GM23338 (cell line): ENCODE measurements around the gene BEST4. TPM values are rescaled to one million over a fixed set of nuclear protein-coding genes. Genes with fewer than 3 reads are reported as not detected.

ENCODE experiments used
- ATAC-seq: fragments of 200-7000 bp; cut with Tn5 transposase; 3 replicates; pipeline ENCODE4 v1.9.1; 2020
- DNase-seq: peaks from one replicate; pipeline ENCODE4 v3.0.0-alpha.2; 2015; ENCODE audit warnings: low spot score
- H2AFZ ChIP-seq: fragments of 200-600 bp; sonication (generic); 2 replicates; pipeline ENCODE4 v1.8.0; 2016; ENCODE audit warnings: antibody characterized with exemption, mild to moderate bottlenecking, moderate library complexity
- H3F3A ChIP-seq: fragments of 200-600 bp; sonication (generic); replicated peaks from 2 replicates; pipeline ENCODE4 v1.8.0; 2017; ENCODE audit warnings: antibody characterized with exemption, mixed run types, low read depth
- H3K27ac ChIP-seq: fragments of 200-600 bp; sonication (generic); 2 replicates; pipeline ENCODE4 v1.6.1; 2016; ENCODE audit warnings: low read depth
- H3K27me3 ChIP-seq: fragments of 200-600 bp; sonication (generic); 2 replicates; pipeline ENCODE4 v1.8.0; 2016; ENCODE audit warnings: mild to moderate bottlenecking, mixed run types, moderate library complexity; ENCODE audit not compliant: insufficient read depth
- H3K36me3 ChIP-seq: fragments of 200-600 bp; sonication (generic); 2 replicates; pipeline ENCODE4 v1.8.0; 2016; ENCODE audit warnings: mild to moderate bottlenecking; ENCODE audit not compliant: insufficient read depth
- H3K4me1 ChIP-seq: fragments of 200-600 bp; sonication (generic); 2 replicates; pipeline ENCODE4 v1.8.0; 2016; ENCODE audit warnings: mild to moderate bottlenecking, moderate library complexity; ENCODE audit not compliant: insufficient read depth
- H3K4me2 ChIP-seq: fragments of 200-600 bp; sonication (generic); 2 replicates; pipeline ENCODE4 v1.7.1; 2017; ENCODE audit warnings: mixed run types
- H3K4me3 ChIP-seq: fragments of 200-600 bp; sonication (generic); 2 replicates; pipeline ENCODE4 v1.6.1; 2016; ENCODE audit warnings: mixed run types
- H3K79me2 ChIP-seq: fragments of 200-600 bp; sonication (generic); replicated peaks from 2 replicates; pipeline ENCODE4 v1.8.0; 2017; ENCODE audit warnings: mild to moderate bottlenecking; ENCODE audit not compliant: insufficient read depth
- H3K9me2 ChIP-seq: fragments of 200-600 bp; sonication (generic); 2 replicates; pipeline ENCODE4 v1.8.0; 2017; ENCODE audit not compliant: insufficient read depth
- H4K20me1 ChIP-seq: fragments of 200-600 bp; sonication (generic); replicated peaks from 2 replicates; pipeline ENCODE4 v1.8.0; 2017; ENCODE audit warnings: mild to moderate bottlenecking; ENCODE audit not compliant: insufficient read depth
- H3K27ac Mint-ChIP-seq: 2 replicates; pipeline ENCODE4 v1.8.0; 2020; ENCODE audit warnings: inconsistent platforms, mild to moderate bottlenecking, moderate library complexity, mixed read lengths
- H3K27me3 Mint-ChIP-seq: 3 replicates; pipeline ENCODE4 v1.8.0; 2022; ENCODE audit warnings: low read depth, mild to moderate bottlenecking, moderate library complexity, mixed read lengths, inconsistent platforms; ENCODE audit not compliant: insufficient read depth, poor library complexity
- H3K36me3 Mint-ChIP-seq: 3 replicates; pipeline ENCODE4 v1.8.0; 2021; ENCODE audit warnings: low read depth, mild to moderate bottlenecking, inconsistent platforms, moderate library complexity, mixed read lengths
- H3K4me1 Mint-ChIP-seq: 3 replicates; pipeline ENCODE4 v1.8.0; 2020; ENCODE audit warnings: mild to moderate bottlenecking, inconsistent platforms, mixed read lengths
- H3K4me3 Mint-ChIP-seq: 3 replicates; pipeline ENCODE4 v1.8.0; 2021; ENCODE audit warnings: moderate library complexity, mild to moderate bottlenecking, inconsistent platforms, mixed read lengths
- H3K9me3 Mint-ChIP-seq: 3 replicates; pipeline ENCODE4 v1.8.0; 2020; ENCODE audit warnings: moderate library complexity, mild to moderate bottlenecking, inconsistent platforms, mixed read lengths
- CREB1 ChIP-seq: fragments of 250-450 bp; sonication (Bioruptor Pico); IDR thresholded peaks from 2 replicates; pipeline ENCODE4 v1.5.0; 2020; ENCODE audit warnings: low read depth, mild to moderate bottlenecking, moderate library complexity
- CTCF ChIP-seq, 2 experiments: fragments of 200-600 bp in 1 of 2; sonication (generic) in 1 of 2; conservative IDR thresholded peaks; 2 replicates each; pipeline versions ENCODE4 v1.5.1 to v1.6.1; 2016 to 2017; ENCODE audit warnings: antibody characterized with exemption in 2 of 2, low read depth in 2 of 2, mild to moderate bottlenecking in 2 of 2, moderate library complexity in 1 of 2
- ETS1 ChIP-seq: IDR thresholded peaks from 2 replicates; pipeline ENCODE4 v1.6.1; 2016; ENCODE audit warnings: antibody characterized with exemption
- EZH2 ChIP-seq: fragments of 200-600 bp; sonication (generic); IDR thresholded peaks from one replicate; pipeline ENCODE4 v1.8.0; 2017; ENCODE audit warnings: antibody characterized with exemption, mild to moderate bottlenecking, low read depth; ENCODE audit not compliant: unreplicated experiment
- EZH2phosphoT487 ChIP-seq: fragments of 200-600 bp; sonication (generic); IDR thresholded peaks from one replicate; pipeline ENCODE4 v1.8.1; 2018; ENCODE audit warnings: antibody characterized with exemption; ENCODE audit not compliant: unreplicated experiment
- JUNB ChIP-seq: IDR thresholded peaks from one replicate; pipeline ENCODE4 v1.6.1; 2016; ENCODE audit warnings: antibody characterized with exemption; ENCODE audit not compliant: unreplicated experiment
- NANOG ChIP-seq: IDR thresholded peaks from 2 replicates; pipeline ENCODE4 v1.6.1; 2016; ENCODE audit warnings: antibody characterized with exemption, borderline replicate concordance
- POLR2AphosphoS5 ChIP-seq: IDR thresholded peaks from 2 replicates; pipeline ENCODE4 v1.6.1; 2016; ENCODE audit warnings: antibody characterized with exemption, low read depth
- REST ChIP-seq: IDR thresholded peaks from one replicate; pipeline ENCODE4 v1.6.1; 2018; ENCODE audit warnings: antibody characterized with exemption; ENCODE audit not compliant: unreplicated experiment
- STAT1 ChIP-seq: IDR thresholded peaks from one replicate; pipeline ENCODE4 v1.6.1; 2016; ENCODE audit warnings: antibody characterized with exemption; ENCODE audit not compliant: unreplicated experiment
- ZNF114 ChIP-seq: fragments of 250-450 bp; sonication (Bioruptor Pico); IDR thresholded peaks from 2 replicates; pipeline ENCODE4 v1.5.0; 2020; ENCODE audit warnings: mild to moderate bottlenecking, moderate library complexity
- ZNF331 ChIP-seq: fragments of 250-450 bp; sonication (Bioruptor Pico); IDR thresholded peaks from 2 replicates; pipeline ENCODE4 v1.5.0; 2020; ENCODE audit warnings: low read depth, mild to moderate bottlenecking, moderate library complexity
- ZNF462 ChIP-seq: fragments of 250-450 bp; sonication (Bioruptor Pico); IDR thresholded peaks from 2 replicates; pipeline ENCODE4 v1.5.0; 2020; ENCODE audit warnings: mild to moderate bottlenecking, moderate library complexity
- polyA plus RNA-seq: library from polyadenylated mRNA; unstranded; fragments of >200 nt; fragmentation: Nextera tagmentation; extraction: Ambion mirVana; gene quantifications from 2 replicates; pipeline ENCODE4 v1.2.1, GENCODE V29; 2016
- total RNA-seq: library from RNA; depleted of rRNA; stranded (reverse); fragments of >200 nt; shearing (Covaris generic); gene quantifications from 2 replicates; pipeline ENCODE4 v1.2.3, GENCODE V29; 2014

The BEST4 gene
- total and polyA plus RNA-seq, 2 experiments from 2014 or later, result 0.63 to 1.6 TPM

GRCh38 chr1:44821240-44821715, 33.3 kb upstream of the BEST4 start:
- Mint-ChIP-seq H3K27ac (no peak overlapping the region), H3K4me3 (peak overlapping the region; percentile 82; the same call in 1 of the 3 replicates), H3K36me3 (no peaks in the 10 kb centered on the region; the same call in 2 of the 3 replicates), H3K9me3 (no peaks in the 10 kb centered on the region), H3K27me3 (peaks cover 20% of the 10 kb centered on the region), H3K4me1 (peaks cover 15% of the 10 kb centered on the region)
- no peak overlapping the region for H3K4me3 ChIP-seq
- H3K4me2 ChIP-seq, result no peak overlapping the region
- no peaks in the 10 kb centered on the region for H3K79me2 ChIP-seq
- DNase-seq, result no peak
- ATAC-seq, result no peak
- H3K36me3 ChIP-seq, result no peaks in the 10 kb centered on the region
- no peaks in the 10 kb centered on the region for H4K20me1 ChIP-seq
- TF ChIP-seq REST (no peak), CTCF (conservative IDR thresholded peaks at IDR 0.05; ENCODE audit: low read depth in 2 of 2) (no peak), EZH2 (no peak), NANOG (no peak), ZNF114 (CRISPR knock-in tag) (no peak), ETS1 (no peak), STAT1 (no peak), EZH2phosphoT487 (no peak), ZNF331 (CRISPR knock-in tag) (no peak), CREB1 (CRISPR knock-in tag) (no peak), POLR2AphosphoS5 (no peak), ZNF462 (CRISPR knock-in tag) (no peak), JUNB (no peak)
- H3K27ac ChIP-seq, result no peak overlapping the region
- H3K4me1 ChIP-seq, result peaks cover 9% of the 10 kb centered on the region
- H3K9me2 ChIP-seq, result no peaks in the 10 kb centered on the region
- H3F3A ChIP-seq, result 0 out of 2 replicates have a peak, but pooled peaks cover 3% of the 10 kb centered on the region
- no peak overlapping the region for H2AFZ ChIP-seq
- no peaks in the 10 kb centered on the region for H3K27me3 ChIP-seq
